GM11168 (cell line): ENCODE data around the gene ADAMTSL1.

ENCODE experiments used
- in situ Hi-C: fragments of 300-500 bp; cut with MboI; formaldehyde crosslinking; loops from one replicate; pipeline ENCODE4 v1.12.0; 2022; ENCODE audit warnings: low sequenced_read_pairs; ENCODE audit not compliant: unreplicated experiment

ADAMTSL1 gene

DNA sequence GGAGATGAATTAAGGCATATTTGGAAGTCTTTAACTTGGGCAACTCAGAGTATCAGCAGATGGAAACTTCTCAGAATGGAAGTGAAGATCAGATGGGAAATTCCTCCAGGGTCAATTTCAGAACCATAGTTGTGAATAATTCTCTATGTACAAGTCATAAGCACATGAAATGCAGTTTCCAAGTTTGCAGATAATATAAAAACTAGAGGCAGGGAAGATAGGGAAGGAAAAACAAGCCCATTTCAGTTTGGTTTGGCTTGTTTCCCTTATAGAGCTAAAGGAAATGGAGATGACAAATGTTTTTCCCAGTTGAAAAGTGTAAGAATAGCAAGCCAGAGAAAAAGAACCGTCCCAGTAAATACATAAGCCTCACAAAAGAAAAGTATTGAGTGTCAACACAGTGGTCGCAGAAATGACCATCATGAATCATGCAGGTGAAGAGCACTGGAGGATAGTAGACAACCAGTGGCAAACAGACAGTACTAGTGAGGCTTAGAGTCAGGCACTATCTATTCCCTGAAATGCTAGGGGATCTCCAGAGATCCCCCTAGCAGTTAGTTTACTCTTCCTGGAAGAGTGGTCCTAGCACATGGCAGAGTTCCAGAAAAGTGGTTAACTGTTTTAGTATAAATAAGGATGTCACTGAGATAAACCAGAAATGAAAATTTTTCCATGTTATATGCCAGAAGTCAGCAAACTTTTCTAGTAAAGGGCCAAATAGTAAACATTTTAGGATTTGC lies 313.1 kb downstream of the ADAMTSL1 start:
- in situ Hi-C loops = no loop called here

DNA sequence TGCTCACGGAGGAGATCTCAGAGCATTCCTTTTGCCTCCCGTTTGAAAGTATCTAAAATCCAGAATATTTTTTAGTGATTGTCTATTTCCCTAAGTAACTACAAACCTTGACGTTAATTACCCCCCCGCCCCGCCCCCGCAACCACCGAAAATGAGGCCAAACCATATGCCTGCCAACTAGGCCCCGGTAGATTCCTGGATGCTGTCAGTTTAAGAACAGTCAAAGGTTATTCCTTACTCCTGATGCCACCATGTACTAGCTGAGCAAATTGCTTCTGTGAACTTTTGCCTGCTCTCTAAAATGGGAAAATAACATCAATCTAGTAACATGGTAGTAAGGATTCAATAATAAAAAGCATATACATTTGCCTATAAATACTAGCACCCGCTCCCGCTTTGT lies 314.3 kb downstream of the ADAMTSL1 start:
- in situ Hi-C loops = no loop called here

DNA sequence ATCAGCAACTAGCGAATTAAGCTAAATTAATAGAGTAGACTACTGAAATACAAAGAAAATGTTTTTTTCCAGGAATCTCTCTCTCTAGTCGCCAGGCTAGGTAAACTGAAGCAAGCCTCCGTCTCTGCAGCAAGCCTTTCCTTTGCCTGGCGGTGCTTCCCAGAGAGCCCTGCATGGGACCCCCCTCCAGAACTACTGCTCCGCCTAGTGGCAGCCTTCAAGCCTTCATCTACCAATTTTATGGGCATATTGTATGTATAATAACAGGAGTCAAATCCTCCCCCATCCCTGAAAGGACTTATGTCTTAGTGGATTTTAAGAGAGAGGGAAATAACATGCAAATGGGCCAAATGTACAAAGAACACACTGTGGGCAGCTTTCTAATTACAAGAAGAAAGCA lies 317.1 kb downstream of the ADAMTSL1 start:
- in situ Hi-C loops = no loop called here

DNA sequence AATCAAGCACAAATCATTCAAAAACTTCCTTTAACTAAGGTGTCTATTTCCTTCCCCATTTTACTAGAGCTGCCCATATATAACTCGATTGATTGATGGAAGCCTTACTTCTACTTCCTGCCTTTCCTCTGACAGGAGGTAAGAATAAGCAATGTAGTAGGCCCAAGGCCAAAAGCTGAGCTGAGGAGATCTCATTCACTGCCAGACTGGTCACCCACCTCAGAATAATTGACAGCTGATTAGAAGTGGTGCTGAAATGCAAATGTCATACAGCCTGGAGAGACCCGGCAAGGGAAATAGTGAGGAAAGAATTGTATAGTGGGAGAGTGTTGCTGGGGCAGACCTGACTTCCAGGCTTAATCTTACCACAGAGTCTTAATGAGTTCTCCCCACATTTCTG lies 319.2 kb downstream of the ADAMTSL1 start:
- in situ Hi-C loops = no loop called here

DNA sequence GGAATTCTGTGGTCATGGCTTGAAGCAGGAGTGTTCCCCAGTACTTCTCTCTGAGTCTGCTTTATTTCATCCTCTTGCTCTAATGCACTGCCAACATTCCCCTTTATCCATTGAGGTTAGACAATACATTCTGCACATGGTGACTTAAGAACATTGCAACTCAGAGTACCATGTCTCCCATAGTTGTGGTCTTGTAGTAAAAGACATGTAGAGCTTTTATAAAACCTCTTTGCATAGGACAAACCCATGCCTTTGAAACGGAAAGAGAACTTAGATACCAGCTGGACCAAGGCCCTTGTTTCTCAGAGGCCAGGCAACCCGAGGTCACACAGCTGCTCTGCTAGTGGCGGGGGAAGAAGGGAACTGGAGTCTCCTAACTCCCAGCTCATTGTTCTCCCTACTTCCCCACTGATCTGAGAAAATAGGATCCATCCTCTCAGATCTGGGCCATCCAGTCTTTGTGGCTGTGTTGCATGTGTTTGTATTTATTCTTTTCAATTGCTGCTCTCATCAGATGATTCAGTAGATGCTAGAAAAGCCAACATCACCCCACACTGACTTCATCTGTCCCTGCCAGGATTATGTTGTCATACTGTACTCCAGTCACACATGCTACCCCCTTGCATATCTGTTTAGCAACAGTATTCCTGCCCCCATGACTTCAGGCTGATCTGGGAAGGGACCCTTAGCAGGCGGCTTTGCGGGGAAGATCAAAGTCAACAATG lies 322.2 kb downstream of the ADAMTSL1 start:
- in situ Hi-C loops = no loop called here

DNA sequence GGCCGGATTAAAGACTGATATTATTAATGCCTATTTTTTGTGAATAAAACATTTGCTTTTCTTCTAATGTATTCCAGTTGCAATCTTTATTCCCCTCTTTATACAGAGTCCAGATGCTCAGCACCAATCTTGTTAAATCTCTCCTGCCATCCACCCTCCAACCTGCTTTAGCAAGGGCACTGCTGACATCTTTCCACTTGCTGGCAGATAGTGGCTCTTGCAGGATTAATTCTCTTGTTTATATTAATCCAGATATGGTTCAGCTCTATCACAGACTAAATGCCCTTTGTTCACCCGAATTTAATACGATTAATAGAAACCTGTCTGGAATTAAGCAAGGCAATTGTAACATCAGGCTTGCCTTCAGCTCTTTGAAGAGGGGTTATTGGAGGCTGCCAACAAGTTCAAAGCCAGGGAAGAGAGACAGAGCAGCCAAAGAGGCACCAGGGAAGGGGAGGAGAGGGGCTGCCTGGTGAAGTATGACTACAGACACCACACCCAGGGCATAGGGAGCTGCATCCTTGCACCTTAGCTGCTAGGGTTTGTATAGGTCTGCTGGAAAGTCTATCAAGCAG lies 322.8 kb downstream of the ADAMTSL1 start:
- in situ Hi-C loops = no loop called here

DNA sequence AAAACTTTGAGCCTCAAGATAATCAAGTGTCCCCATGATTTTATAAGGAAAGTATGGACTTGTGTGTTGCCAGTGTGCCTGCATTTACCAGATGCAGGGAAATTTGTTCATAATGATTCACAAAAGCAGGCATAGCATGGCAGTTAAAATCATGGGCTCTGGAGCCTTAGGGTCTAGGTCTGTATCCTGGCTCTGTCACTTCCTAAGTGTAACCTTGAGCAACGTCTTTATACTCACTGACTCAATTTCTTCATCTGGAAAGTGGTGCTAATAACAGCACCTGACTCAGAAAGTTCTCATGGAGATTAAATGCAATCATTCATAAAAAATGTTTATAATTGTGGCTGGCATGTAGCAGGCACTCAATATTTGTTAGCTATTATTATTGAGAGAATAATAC lies 324.2 kb downstream of the ADAMTSL1 start:
- in situ Hi-C loops = no loop called here

DNA sequence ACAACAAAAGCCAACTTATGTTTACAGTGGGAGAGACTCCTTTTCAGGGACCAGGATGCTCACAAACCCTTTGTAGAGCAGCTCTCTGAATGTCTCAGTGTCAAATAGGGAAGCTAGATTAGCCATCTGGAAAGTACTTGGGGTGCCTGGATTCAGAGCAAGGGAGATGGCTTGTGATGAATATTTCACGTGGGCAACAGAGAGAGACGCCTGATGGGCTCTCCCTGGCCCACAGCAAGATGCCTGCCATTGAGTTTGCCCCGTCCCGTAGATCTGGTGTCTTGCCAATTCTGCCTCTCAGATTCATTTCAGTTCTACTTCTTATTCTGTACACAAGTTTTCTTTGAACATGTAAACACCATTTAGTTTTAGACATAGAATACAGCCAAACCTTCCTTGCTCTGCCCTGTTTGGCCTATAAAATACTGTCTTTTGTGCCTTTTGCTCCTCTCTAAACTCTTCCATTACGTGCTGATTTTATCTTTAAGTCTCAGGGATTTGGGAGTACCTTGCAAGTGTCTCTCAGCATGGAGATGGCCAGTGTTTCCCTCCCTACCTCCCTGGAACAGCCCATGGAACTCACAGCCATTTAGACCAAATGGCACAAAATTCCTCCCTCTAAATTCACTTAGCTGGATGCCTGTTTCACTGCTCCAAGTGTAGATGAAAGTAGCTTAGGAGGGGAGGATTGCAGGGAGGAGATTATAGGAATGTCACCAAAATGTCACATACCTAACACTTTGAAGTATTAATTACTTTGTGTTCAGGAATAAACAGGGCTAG lies 324.7 kb downstream of the ADAMTSL1 start:
- in situ Hi-C loops = no loop called here

DNA sequence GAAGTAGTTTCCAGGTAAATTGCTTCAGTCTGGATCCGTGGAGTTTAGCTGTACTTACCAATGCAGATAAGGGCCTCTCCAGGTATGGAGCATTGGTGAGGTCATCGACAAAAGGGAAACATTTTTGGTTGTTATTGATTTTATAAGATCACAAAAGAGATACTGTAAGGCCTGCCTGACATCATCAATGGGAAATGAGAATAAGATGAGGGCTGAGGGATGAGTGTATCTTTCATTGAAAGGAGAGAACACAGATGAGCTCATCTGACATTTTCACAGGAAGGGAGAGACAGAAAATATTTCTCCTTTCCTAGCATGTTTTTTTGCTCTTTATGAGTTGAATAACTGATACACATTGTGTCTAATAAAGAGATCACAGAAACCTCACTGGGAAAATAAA lies 325.5 kb downstream of the ADAMTSL1 start:
- in situ Hi-C loops = no loop called here

DNA sequence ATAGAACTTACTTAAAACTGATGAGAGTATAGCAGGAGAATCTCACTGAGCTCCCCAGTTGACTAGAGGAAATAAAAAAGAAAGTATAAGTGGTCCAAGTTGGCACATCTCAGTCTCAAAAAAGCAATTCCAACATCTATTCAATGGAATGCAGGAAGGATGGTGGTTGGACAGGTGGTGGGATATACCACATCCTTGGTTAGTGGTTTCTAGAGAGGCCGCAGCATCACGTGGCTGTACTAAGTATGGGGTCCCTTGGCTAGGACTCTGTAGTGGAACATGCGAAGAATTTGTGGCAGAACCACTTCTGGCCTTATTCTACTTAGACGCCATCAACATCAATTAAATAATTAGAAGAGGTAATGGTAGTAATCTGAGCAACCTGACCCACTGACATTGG lies 326.6 kb downstream of the ADAMTSL1 start:
- in situ Hi-C loops = no loop called here

DNA sequence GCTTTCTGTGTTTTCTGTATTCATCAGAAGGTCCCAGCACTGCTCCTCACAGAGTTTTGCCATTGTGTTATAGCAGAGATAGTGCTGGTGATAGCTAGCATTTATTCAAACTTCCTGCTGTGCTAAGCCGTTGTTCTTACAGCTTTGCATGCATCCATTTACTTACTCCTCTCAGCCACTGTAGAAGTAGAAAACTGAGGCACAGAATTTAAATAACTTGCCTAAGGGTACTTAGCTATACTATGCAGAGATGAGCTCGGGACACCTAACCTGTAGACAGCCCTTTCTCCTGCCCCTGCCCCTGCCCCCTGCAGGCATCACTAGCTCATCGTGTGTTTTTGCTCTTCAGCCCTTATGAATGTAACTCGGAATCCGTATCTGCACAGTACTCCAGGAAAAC lies 331.4 kb downstream of the ADAMTSL1 start:
- in situ Hi-C loops = no loop called here

DNA sequence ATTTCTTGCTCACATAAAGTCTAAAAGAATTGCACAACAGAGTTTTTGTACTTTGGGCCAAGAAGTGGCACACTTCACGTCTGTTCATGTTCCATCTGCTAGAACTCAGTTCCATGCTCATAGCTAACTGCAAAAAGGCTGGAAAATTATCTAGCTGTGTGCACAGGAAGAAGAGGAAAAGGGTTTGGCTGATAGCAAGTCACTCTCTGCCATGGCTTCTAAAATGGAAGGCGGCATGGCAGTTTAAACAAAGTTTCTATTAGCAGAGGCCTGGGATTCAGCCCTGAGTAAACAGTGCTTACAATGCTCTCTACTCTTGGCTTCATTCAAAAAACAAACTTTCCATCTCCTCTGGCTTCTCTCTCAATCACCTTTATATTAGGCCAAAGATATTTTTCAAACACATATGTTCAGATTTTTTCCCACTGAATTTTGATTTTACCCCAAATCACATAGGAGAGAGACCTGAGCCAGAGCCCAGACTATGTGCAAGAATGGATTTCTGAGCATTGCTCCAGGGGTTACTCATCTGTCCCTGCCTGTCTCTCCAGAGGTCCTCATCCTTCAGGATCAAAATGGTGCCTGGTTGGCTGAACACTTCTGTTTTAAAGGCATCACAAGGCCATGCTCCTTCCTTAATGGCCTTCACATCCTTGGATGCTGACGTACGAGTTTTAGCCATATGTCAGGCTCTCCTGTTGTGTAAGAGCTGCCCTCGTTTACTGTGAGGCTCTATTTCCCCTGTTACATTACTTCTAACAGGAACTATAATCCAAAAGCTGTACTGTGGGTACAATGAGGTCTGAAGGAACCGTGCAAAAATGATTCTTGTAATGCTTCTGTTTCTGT lies 332.5 kb downstream of the ADAMTSL1 start:
- in situ Hi-C loops = no loop called here

DNA sequence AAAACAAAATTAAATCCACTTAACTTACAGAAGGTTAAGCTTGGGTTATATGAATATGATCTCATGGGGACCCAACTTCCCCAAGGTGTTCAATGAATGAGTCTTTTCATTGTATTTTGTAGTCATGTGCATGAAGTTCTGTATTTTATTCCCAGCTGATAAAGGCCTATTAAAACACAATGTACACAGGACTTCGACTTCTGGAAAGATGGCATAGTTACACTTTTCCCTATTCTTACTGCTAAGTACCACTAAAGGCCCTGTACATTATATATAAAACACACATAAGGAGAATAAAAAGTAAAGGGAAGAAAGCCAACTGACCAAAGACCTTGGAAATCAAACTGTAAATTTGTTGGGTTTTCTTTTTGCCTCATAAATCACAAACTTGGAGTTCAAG lies 336.6 kb downstream of the ADAMTSL1 start:
- in situ Hi-C loops = no loop called here

DNA sequence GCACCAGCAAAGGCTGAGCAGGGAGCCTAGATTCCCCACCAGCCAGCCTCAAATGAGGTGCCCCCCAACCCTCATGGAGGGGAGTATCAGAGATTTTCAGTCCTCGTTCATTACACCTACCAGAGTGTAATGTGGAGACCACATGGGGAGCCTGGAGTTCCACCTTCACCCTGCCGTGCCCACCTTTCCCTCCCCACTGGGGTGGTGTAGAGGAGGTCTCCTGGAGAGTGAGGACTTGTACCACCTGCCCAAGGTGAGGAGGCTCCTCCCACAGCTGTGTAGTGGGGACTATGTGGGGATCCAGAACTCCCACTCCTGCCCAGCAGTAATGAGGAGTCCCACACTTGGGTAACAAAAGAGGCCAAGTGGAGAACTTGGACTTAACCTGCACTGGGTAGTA lies 337.2 kb downstream of the ADAMTSL1 start:
- in situ Hi-C loops = no loop called here

DNA sequence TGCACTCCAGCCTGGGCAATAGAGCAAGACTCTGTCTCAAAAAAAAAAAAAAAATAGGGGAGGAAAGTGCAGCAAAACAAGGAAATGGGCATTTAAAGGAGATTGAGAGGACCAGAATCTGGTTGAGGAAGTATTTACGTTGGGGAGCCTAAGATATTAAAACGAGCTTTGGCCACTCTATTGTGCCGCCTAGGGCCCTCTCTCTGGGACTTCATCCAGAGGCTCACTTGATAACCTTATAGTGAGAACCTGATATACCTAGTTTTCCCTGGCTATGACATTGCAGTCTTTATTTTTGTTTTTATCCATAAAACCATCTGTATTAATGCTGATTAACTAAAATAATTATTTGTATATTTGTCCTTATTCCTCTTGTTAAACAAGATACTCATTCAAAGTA lies 345.5 kb downstream of the ADAMTSL1 start:
- in situ Hi-C loops = no loop called here

DNA sequence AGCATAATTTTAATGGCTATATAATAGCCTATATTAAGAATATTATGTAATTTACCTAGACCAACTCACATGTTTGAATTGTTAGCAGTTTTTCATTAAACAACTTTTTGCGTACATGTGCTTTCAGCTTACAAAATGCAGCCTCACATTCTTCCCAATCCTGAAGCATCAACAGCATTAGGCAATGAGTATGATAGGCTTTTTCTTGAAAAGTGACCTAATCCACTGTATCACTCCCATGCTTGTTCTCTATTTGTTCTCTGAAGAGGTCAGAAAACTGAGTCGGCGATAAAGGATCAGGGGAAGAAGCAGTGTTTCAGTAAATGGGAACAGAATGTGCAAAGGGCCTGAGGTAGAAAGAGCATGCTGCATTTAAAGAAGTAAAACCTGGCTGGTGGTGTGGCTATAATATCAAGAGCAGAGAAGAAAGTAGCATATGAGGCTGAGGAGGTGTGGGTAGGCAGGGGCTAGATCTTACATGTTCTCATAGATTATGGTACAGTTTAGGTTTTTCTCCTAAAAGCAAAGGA lies 346.7 kb downstream of the ADAMTSL1 start:
- in situ Hi-C loops = no loop called here

DNA sequence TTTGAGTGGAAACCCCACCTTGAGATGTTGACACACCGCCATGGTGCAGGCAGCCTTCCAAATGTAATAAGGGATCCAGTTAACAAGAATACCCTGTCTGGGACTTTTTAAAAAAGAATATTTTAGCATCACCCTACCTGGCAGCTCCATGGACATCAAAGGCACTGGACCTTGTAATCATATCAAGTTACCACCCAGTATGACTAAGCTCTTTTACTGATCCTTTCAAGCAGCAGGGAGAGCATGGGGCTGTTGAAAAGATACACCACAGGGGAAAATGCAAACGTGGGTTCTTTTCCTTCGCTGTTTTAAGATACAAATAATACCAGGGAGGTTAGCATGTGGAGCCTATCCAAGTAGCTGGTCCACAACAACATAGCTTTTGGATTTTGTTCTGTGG lies 347.8 kb downstream of the ADAMTSL1 start:
- in situ Hi-C loops = no loop called here

DNA sequence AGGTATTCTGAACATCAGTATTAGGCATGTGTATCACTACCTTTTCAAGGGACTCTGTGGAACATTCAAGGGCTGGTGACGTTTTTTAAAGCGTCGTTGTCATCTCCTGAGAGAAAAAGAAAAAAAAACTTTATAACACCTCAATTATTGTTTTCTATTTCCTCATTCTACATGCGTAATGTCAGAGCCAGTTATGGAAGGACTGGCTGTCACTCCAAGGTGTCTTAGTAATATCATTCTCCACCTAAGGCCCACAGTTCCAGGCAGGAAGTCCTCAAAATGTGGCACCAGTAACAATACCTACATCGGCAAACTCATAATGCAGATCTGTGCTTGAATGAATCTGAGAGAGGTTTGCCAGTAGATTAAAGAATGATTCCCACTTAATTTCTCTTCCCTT lies 348.9 kb downstream of the ADAMTSL1 start:
- in situ Hi-C loops = no loop called here

DNA sequence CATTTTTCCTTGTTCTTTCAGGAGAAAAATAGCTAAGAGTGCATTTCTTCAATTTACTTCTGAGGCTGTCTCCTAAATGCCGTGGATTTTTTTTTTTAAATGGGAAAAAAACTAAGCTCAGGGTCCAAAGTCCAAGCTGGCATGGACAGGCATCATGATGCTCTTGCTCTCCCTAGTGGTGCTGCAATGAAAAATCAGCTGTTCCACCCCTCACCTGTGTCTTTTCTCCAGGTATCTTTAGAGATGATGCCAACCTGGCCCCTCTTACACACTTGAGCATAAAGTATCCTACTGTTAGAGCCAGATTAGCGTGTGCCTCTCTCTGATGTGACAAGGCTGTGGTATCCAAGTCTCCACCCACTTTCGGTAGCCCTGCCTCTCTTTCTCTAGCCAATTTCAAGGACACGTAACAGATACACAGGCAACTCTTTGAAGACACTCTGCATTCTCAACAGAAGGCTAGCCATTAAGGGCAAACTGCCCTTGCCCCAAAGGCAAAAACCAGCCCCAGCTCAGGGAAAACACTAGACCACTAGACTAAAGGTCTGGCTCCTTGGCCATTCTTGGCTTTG lies 350.2 kb downstream of the ADAMTSL1 start:
- in situ Hi-C loops = no loop called here
